ENCODE data around the gene CPNE8.

The CPNE8 gene

GRCh38 chr12:38728894-38729293, 176.5 kb downstream of the CPNE8 start:
- DNase-seq (ENCODE audit: low spot score): no peak

- DNase-seq (ENCODE audit: low spot score): no peak
Observed at GRCh38 chr12:38721611-38722252, 183.7 kb downstream of the CPNE8 start.

- DNase-seq (ENCODE audit: low spot score): no peak
Observed at GRCh38 chr12:38720661-38721060, 184.7 kb downstream of the CPNE8 start.

DNA sequence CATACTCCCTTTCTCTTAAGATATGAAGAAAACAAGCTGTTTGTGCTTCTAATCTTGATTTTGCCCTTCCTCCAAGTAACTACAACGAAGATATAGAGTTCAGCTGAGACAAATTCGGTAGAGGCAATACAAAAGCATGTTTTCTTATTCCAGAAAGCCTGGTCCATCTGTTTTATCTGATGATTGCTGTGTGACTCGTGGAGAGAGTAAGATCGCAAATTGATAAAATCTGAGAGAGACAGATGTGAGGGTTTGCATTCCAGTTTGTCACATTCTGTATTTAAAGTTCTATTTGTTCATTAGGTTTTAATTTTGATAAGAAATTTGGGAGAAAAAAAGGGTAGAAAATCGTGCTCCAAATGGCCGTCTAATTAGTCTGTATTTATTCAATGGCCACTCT, 192.1 kb downstream of the CPNE8 start:
- no peak for DNase-seq (ENCODE audit: low spot score)

DNA sequence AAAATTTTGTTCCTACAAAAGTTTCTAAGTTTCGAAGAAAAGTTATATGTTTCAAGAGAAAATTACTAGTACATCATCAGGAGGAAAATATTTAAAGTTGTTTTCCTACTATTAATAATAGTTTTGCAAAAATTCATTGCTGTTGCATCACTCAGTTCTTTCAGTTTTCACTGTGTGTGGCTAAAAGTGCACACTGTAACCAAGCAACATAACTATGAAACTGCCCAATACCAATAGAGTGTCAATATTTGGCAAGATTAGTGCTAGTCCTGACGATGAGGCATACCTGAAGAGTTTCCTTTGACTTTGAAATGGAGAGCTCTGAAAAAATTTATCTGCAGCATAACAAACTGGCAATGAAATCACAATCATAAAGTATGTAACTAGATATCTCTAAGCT, 194.3 kb downstream of the CPNE8 start:
- no peak for DNase-seq (ENCODE audit: low spot score)

GRCh38 chr12:38708466-38708865, 196.9 kb downstream of the CPNE8 start:
- no peak for DNase-seq (ENCODE audit: low spot score)

DNA sequence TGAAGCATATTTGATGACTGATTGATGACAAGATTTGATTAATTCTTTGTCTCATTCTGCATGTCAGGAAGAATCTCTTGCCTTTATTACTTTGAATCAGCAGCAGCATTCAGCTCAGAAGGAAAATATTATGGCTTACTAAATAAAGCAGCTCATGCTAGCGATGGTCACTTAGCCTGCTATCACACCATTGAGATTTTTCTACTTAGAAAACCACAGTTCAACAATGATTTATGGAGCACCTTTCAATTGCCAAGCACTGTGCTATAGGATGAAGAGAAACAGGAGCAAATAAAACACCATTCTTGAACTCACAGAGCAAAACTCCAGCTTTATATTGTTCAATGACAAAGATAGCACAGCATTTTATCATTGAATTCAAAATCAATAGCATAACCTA, 197.7 kb downstream of the CPNE8 start:
- DNase-seq (ENCODE audit: low spot score): no peak

- no peak for DNase-seq (ENCODE audit: low spot score)
Observed at GRCh38 chr12:38697289-38697688, 208.1 kb downstream of the CPNE8 start.

- DNase-seq (ENCODE audit: low spot score): no peak
Observed at GRCh38 chr12:38695057-38695456, 210.3 kb downstream of the CPNE8 start.

DNA sequence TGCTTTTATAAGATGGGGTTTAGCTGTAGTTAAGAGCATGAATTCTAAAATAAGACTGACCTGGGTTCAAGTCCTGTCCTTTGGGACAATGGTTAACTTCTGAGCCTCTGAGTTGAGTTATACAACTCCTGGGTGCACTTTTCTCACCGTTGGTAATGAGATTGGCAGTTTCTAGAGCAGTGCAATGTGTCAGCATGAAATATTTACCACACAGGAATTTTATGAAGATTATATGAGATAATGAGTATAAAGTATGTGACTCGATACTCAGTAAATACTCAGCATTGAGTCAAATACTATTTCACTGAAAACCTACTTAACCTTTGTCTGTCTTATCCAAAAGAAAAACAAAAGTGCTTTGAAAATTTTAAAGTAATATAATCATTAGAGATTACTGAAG, 214.2 kb downstream of the CPNE8 start:
- no peak for DNase-seq (ENCODE audit: low spot score)

DNA sequence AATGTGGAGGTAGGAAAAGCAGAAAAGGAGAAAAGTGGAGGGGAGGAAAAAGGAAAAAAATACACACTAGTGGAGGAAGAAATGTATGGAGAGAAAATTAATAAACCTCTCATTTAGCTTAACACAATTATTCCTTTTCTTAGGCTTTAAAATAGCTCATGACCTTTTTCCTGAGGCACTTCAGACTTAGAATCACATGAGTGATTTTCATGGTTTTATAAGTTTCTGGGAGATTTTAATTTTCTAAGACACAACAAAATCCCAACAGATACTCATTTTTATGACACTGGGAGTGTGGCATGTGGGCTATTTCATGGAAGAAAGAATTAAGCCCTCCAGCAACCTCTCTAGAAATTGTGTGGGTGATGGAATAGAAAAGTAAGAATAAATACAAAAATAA, 214.7 kb downstream of the CPNE8 start:
- no peak for DNase-seq (ENCODE audit: low spot score)

GRCh38 chr12:38689704-38690103, 215.7 kb downstream of the CPNE8 start:
- DNase-seq (ENCODE audit: low spot score): no peak

- DNase-seq (ENCODE audit: low spot score): no peak
Observed at GRCh38 chr12:38689195-38689594, 216.2 kb downstream of the CPNE8 start.

DNA sequence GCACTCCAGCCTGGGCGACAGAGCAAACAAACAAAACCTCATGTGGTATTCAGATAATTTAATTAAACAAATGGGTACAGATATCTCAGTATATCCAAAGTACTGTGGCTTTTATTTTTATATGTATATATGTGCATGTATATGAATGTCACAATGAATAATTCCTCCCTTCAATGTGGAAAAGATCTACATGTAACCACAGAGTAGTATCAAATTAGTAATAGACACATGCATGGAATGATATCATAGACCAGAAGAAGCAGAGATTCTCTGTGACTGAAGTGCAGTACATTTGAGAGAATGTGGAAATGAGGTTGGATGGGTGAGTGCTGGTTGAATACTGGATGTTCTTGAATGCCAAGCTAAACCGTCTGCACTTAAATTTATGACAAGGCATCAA, 222.9 kb downstream of the CPNE8 start:
- DNase-seq (ENCODE audit: low spot score): no peak

DNA sequence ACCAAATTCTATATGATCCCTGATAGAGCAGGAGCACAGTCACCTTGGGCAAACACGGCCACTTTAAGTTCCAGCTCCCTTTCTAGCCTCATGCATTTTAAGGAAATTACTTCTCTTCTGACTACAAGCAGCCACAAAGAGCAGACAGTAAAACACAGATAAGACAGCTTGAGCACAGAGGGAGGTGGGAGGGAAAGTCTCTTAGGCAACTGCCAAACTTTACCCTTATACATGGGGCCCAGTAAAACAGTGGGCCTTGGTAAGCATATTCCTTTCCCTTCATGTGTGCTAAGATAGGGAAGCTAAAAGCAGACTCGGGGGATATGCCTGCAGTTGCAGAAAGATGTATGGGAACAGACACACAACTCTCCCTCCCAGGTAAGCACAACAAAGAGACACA, 235.9 kb downstream of the CPNE8 start:
- DNase-seq (ENCODE audit: low spot score): no peak

- DNase-seq (ENCODE audit: low spot score): no peak
Observed at GRCh38 chr12:38669081-38669480, 236.3 kb downstream of the CPNE8 start.

DNA sequence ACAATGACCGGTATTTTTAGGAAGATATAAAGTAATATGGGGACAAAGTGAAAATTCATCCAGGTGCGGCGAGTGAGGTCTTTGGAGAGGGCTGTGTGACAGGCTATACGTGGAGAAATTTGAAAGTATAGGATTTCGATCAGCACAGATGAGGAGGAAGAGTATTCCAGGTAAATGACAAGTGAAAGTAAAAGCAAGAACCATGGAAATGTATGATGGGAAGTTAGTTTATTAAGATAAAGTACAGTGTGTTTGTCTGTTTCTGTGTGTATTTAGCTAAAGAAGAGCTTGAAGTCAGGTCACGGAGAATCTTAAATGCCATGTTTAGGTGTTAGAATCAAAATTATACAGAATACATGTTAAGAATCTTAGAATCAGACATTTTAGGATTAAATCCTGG, 239.0 kb downstream of the CPNE8 start:
- DNase-seq (ENCODE audit: low spot score): no peak

DNA sequence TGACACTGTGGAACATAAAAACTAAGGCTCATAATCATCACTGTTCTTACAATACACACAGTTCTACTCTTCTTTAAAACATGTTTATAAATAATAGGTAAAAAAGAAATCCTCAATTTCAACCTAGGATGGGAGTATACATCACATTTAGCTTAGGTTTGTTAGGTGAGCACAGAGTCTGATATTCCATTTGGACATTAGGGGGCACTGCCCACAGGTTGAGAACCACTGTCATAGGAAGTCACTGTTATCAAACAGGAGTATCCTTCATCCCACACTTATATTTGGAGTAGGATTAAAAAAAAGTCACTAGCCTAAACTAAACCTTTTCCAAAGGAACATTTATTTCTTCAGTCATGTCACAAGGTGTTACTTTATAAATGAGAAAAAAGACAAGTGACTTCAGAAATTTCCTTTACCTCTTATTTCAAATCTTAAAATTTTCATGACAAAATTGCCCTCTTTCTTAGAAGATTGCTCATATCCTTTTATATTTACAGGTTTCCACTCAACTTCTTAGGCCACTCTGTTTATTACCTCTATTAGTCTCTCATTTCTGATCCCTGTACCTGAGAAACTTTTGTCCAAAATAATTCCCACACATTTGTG, 240.6 kb downstream of the CPNE8 start:
- no peak for DNase-seq (ENCODE audit: low spot score)

DNA sequence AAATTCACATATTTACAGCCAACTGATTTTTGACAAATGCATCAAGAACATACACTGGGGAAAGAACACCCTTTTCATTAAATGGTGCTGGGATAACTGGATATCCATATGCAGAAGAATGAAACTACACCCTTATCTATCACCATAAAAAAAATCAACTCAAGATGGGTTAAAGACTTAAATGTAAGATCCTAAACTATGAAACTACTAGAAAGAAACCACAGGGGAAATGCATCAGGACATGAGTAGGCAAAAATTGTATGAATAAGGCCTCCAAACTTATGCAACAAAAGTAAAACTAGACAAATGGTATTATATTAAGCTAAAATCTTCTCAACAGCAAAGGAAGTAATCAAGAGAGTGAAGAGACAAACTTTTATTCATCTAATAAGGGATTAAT, 242.6 kb downstream of the CPNE8 start:
- no peak for DNase-seq (ENCODE audit: low spot score)

DNA sequence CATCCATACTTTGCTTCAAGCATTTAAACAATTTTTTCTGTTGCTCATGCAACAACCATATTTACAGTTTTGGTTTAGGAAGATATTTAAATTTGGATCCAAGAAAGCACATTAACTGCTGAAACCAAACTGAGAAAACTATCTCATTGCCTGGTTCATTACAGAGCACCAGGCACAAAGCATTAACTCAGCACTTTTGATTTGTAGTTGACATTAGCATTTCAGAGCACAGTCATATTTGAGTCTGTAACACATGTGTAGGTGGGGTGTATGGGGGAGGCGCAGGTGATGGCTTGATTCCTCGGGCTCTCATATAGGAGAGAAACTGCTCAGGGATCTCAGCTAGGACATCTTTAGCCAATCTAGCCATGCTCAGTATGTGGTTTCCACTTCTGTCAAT, 251.7 kb downstream of the CPNE8 start:
- no peak for DNase-seq (ENCODE audit: low spot score)

DNA sequence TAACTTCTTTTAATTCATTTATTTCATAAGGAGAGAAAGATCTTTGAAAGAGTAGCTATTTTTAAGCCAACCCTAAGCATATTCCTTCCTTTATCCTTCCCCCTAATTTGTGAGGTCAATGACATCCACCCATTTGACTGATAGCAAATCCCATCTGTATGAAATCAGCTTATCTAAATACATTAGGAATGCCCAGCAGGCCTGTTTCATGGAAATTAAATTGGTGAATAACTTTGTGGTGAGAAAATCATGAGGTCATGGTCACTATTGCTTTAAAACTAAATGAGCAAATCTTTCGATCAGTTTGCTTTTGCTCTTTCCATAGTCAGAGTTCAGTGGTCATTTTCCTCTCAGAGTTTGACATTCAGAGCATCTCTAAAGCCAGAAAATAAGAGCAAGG, 256.6 kb downstream of the CPNE8 start:
- DNase-seq (ENCODE audit: low spot score): no peak

- no peak for DNase-seq (ENCODE audit: low spot score)
Observed at GRCh38 chr12:38646146-38646545, 259.2 kb downstream of the CPNE8 start.

DNA sequence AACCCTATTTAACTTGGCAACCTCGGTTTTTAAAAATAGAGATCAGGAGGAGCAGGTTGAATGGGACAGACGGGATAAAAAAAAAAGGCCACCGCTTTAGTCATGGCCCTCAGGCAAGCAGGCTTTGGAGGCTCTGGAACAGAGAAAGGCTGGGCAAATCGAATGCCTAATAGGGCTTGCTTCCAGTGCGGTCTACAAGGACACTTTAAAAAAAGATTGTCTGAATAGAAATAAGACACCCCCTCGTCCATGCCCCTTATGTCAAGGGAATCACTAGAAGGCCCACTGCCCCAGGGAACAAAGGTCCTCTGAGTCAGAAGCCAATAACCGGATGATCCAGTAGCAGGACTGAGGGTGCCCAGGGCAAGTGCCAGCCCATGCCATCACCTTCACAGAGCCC, 265.8 kb downstream of the CPNE8 start:
- DNase-seq (ENCODE audit: low spot score): no peak

GRCh38 chr12:38638401-38638800, 267.0 kb downstream of the CPNE8 start:
- DNase-seq (ENCODE audit: low spot score): no peak

Measured in COLO829 (cell line).